Measurements from ENCODE around the gene RDH12.
"Not testable (repeated sequence)": the region's sequence is repeated elsewhere in the genome, so short reads cannot be mapped to it uniquely, and the experiment has no call there.

Gene RDH12

GRCh38 chr14:67701492-67701891 is at the start of gene RDH12:
Gene RDH12 (plus strand): TSS chr14:67701886. CDS start chr14:67722643, 20,757 bp downstream.
- DNase-seq = not testable (repeated sequence)

GRCh38 chr14:67652189-67652588 is 49.5 kb upstream of the RDH12 start:
- no peak for DNase-seq

GRCh38 chr14:67653651-67654280 is 47.9 kb upstream of the RDH12 start:
- no peak for DNase-seq

- DNase-seq = no peak
Observed at GRCh38 chr14:67663633-67664032, 38.1 kb upstream of the RDH12 start.

GRCh38 chr14:67665868-67666267 is 35.8 kb upstream of the RDH12 start:
- no peak for DNase-seq

GRCh38 chr14:67666750-67667449 is 34.8 kb upstream of the RDH12 start:
- DNase-seq = peak in 1 of 2 donors; percentile 35

GRCh38 chr14:67668559-67668958 is 33.1 kb upstream of the RDH12 start:
- DNase-seq = no peak

GRCh38 chr14:67673451-67673850 is 28.2 kb upstream of the RDH12 start:
- DNase-seq = no peak

GRCh38 chr14:67674139-67674479 is 27.6 kb upstream of the RDH12 start:
- DNase-seq = peak; percentile 41 to 51

GRCh38 chr14:67674480-67675218 is 27.0 kb upstream of the RDH12 start, which contains the start of gene VTI1B:
Gene VTI1B (minus strand): TSS chr14:67674632. CDS start chr14:67674489, 143 bp downstream.
- peak; percentile 74 for DNase-seq

- DNase-seq = no peak
Observed at GRCh38 chr14:67675219-67675582, 26.5 kb upstream of the RDH12 start.

- DNase-seq = no peak
Observed at GRCh38 chr14:67679006-67679405, 22.7 kb upstream of the RDH12 start.

GRCh38 chr14:67680121-67680602 is 21.5 kb upstream of the RDH12 start:
- DNase-seq = no peak

- DNase-seq = no peak
Observed at GRCh38 chr14:67680941-67681340, 20.7 kb upstream of the RDH12 start.

GRCh38 chr14:67683842-67684241 is 17.8 kb upstream of the RDH12 start:
- no peak for DNase-seq

- no peak for DNase-seq
Observed at GRCh38 chr14:67690011-67690410, 11.7 kb upstream of the RDH12 start.

- DNase-seq = peak; percentile 66 to 73
Observed at GRCh38 chr14:67694791-67695393, 6.8 kb upstream of the RDH12 start.

GRCh38 chr14:67695394-67695949 is 6.2 kb upstream of the RDH12 start, which contains the start of gene RDH11:
Gene RDH11 (minus strand): TSS chr14:67695764. CDS start chr14:67695703, 61 bp downstream.
- peak; percentile 77 to 78 for DNase-seq

GRCh38 chr14:67697006-67697405 is 4.7 kb upstream of the RDH12 start:
- DNase-seq = no peak

- no peak for DNase-seq
Observed at GRCh38 chr14:67698179-67698578, 3.5 kb upstream of the RDH12 start.

- DNase-seq = no peak
Observed at GRCh38 chr14:67703997-67704396, 2.3 kb downstream of the RDH12 start.

GRCh38 chr14:67704484-67705089 is 2.9 kb downstream of the RDH12 start:
- peak in 1 of 2 donors; percentile 50 for DNase-seq
